Measurements from ENCODE around the gene UCK1.
A peak's percentile ranks its signal among the peaks of the same experiment; 100 is the strongest.

The UCK1 gene

DNA sequence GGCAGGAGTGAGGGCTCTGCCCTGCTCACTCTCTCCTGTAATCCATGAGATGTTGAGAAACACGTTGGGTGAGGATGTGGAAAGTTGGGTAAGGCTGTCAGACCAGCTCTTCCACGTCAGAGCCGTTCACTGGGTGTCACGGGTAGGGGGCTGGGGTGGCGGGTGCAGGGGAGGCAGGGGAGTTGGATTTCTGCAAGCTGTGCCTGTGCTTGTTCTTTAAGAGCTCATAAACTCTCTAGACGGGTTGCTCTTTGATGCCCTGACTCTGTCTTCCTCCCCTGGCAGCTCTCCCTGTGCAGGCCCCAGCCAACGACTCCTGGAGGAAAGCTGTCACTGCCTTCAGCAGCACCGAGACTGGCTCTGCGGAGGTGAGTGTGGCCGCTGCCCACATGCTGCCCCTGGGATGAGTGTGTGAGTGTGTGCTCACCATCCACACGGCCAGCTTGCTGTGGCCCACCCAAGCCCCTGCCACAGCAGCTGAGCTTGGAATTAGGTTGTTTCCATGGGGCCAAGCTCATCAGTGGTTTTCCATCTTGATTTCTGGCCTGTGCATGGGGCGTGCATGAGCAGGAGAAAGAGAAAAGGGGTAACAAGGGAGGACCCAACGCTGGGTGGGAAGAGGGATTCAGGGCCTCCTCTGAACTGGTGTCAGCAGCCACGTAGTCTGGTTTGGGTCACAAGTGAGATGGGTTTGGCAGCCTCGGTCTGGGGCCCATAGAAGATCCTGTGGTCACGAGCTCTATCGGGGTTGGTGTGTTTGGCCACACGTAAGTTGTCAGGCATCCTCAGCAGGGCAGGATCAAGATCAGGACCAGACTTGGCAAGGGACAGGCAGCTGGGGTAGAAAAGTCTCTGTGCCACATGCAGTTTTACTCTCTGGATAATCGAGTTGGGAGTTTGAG lies 49.4 kb downstream of the UCK1 start:
- no peak overlapping the region for H3K4me3 ChIP-seq (ENCODE audit: low read length)
- no peaks in the 10 kb centered on the region for H3K27me3 ChIP-seq (ENCODE audit: low read depth, low read length)
- no peak overlapping the region for H3K27ac ChIP-seq (ENCODE audit: low read length)
- no peaks in the 10 kb centered on the region for H3K9me3 ChIP-seq (ENCODE audit: insufficient read depth, low read length)
- H3K9ac ChIP-seq (ENCODE audit: low read length) = no peak overlapping the region
- H4K20me1 ChIP-seq (ENCODE audit: insufficient read depth, low read length) = no peaks in the 10 kb centered on the region
- peaks cover 76% of the 10 kb centered on the region for H3K36me3 ChIP-seq (replicated peaks; ENCODE audit: low read depth, low read length)
- H2AFZ ChIP-seq (ENCODE audit: low read depth, low read length) = no peak overlapping the region
- peaks cover 4% of the 10 kb centered on the region; the same call in 1 of the 2 replicates for H3K79me2 ChIP-seq (ENCODE audit: low read length)
- no peaks in the 10 kb centered on the region for H3K4me1 ChIP-seq (ENCODE audit: low read length)
- H3K4me2 ChIP-seq (ENCODE audit: low read length) = no peak overlapping the region
- TF ChIP-seq, protein P1, sequence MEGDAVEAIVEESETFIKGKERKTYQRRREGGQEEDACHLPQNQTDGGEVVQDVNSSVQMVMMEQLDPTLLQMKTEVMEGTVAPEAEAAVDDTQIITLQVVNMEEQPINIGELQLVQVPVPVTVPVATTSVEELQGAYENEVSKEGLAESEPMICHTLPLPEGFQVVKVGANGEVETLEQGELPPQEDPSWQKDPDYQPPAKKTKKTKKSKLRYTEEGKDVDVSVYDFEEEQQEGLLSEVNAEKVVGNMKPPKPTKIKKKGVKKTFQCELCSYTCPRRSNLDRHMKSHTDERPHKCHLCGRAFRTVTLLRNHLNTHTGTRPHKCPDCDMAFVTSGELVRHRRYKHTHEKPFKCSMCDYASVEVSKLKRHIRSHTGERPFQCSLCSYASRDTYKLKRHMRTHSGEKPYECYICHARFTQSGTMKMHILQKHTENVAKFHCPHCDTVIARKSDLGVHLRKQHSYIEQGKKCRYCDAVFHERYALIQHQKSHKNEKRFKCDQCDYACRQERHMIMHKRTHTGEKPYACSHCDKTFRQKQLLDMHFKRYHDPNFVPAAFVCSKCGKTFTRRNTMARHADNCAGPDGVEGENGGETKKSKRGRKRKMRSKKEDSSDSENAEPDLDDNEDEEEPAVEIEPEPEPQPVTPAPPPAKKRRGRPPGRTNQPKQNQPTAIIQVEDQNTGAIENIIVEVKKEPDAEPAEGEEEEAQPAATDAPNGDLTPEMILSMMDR (IDR thresholded peaks at IDR 0.05; ENCODE audit: low read depth, low read length) = no peak
- no peak for TF ChIP-seq EZH2phosphoT487 (IDR thresholded peaks at IDR 0.05; ENCODE audit: low read depth)

- Histone ChIP-seq H3K4me3 (ENCODE audit: low read length) (no peak overlapping the region), H3K36me3 (replicated peaks; ENCODE audit: low read depth, low read length) (peaks cover 76% of the 10 kb centered on the region), H3K9me3 (ENCODE audit: insufficient read depth, low read length) (no peaks in the 10 kb centered on the region), H3K27ac (ENCODE audit: low read length) (no peak overlapping the region), H2AFZ (ENCODE audit: low read depth, low read length) (no peak overlapping the region), H3K4me2 (ENCODE audit: low read length) (no peak overlapping the region), H3K9ac (ENCODE audit: low read length) (no peak overlapping the region), H3K27me3 (ENCODE audit: low read depth, low read length) (no peaks in the 10 kb centered on the region), H3K79me2 (ENCODE audit: low read length) (peaks cover 4% of the 10 kb centered on the region; the same call in 1 of the 2 replicates), H3K4me1 (ENCODE audit: low read length) (no peaks in the 10 kb centered on the region), H4K20me1 (ENCODE audit: insufficient read depth, low read length) (no peaks in the 10 kb centered on the region)
- TF ChIP-seq, protein P1 (IDR thresholded peaks at IDR 0.05; ENCODE audit: low read depth, low read length) = no peak
- TF ChIP-seq EZH2phosphoT487 (IDR thresholded peaks at IDR 0.05; ENCODE audit: low read depth) = no peak
Measured at GRCh38 chr9:131480258-131480657, 50.8 kb downstream of the UCK1 start.

GRCh38 chr9:131478911-131479310 lies 52.2 kb downstream of the UCK1 start:
- no peak overlapping the region for H2AFZ ChIP-seq (ENCODE audit: low read depth, low read length)
- H3K27me3 ChIP-seq (ENCODE audit: low read depth, low read length) = no peaks in the 10 kb centered on the region
- no peaks in the 10 kb centered on the region for H4K20me1 ChIP-seq (ENCODE audit: insufficient read depth, low read length)
- peaks cover 76% of the 10 kb centered on the region for H3K36me3 ChIP-seq (replicated peaks; ENCODE audit: low read depth, low read length)
- H3K4me1 ChIP-seq (ENCODE audit: low read length) = no peaks in the 10 kb centered on the region
- H3K79me2 ChIP-seq (ENCODE audit: low read length) = peaks cover 4% of the 10 kb centered on the region; the same call in 1 of the 2 replicates
- H3K4me3 ChIP-seq (ENCODE audit: low read length) = no peak overlapping the region
- H3K9ac ChIP-seq (ENCODE audit: low read length) = no peak overlapping the region
- H3K4me2 ChIP-seq (ENCODE audit: low read length) = no peak overlapping the region
- TF ChIP-seq, protein P1 (IDR thresholded peaks at IDR 0.05; ENCODE audit: low read depth, low read length) = no peak
- TF ChIP-seq EZH2phosphoT487 (IDR thresholded peaks at IDR 0.05; ENCODE audit: low read depth) = no peak
- no peak overlapping the region for H3K27ac ChIP-seq (ENCODE audit: low read length)
- no peaks in the 10 kb centered on the region for H3K9me3 ChIP-seq (ENCODE audit: insufficient read depth, low read length)

- H3K9me3 ChIP-seq (ENCODE audit: insufficient read depth, low read length) = no peaks in the 10 kb centered on the region
- no peaks in the 10 kb centered on the region for H3K27me3 ChIP-seq (ENCODE audit: low read depth, low read length)
- H3K27ac ChIP-seq (ENCODE audit: low read length) = no peak overlapping the region
- H3K4me1 ChIP-seq (ENCODE audit: low read length) = no peaks in the 10 kb centered on the region
- peaks cover 76% of the 10 kb centered on the region for H3K36me3 ChIP-seq (replicated peaks; ENCODE audit: low read depth, low read length)
- H3K4me2 ChIP-seq (ENCODE audit: low read length) = no peak overlapping the region
- no peak overlapping the region for H3K9ac ChIP-seq (ENCODE audit: low read length)
- H2AFZ ChIP-seq (ENCODE audit: low read depth, low read length) = no peak overlapping the region
- TF ChIP-seq, protein P1 (IDR thresholded peaks at IDR 0.05; ENCODE audit: low read depth, low read length) = peak; percentile 59
- TF ChIP-seq EZH2phosphoT487 (IDR thresholded peaks at IDR 0.05; ENCODE audit: low read depth) = no peak
- H4K20me1 ChIP-seq (ENCODE audit: insufficient read depth, low read length) = no peaks in the 10 kb centered on the region
- H3K79me2 ChIP-seq (ENCODE audit: low read length) = peaks cover 4% of the 10 kb centered on the region; the same call in 1 of the 2 replicates
- no peak overlapping the region for H3K4me3 ChIP-seq (ENCODE audit: low read length)
Measured at GRCh38 chr9:131478421-131478868, 52.6 kb downstream of the UCK1 start.

All from OCI-LY3 (cell line).